ENCODE measurements around the gene TTLL8. TPM values are rescaled to one million over a fixed set of nuclear protein-coding genes. Genes with fewer than 3 reads are reported as not detected.

The TTLL8 gene
- total RNA-seq, 1 experiment from 2014 or later = not detected

- Histone ChIP-seq H4K8ac (replicated peaks; ENCODE audit: insufficient read length, low read depth, low read length) (no peak overlapping the region), H3K9ac (ENCODE audit: extremely low read depth, insufficient read length, low read length) (no peak overlapping the region), H3K23me2 (ENCODE audit: insufficient read length, low read depth, low read length, poor library complexity, severe bottlenecking) (no peaks in the 10 kb centered on the region), H2BK120ac (ENCODE audit: low read depth, low read length, poor library complexity, severe bottlenecking) (no peak overlapping the region), H2AK5ac (ENCODE audit: insufficient read length, low read length) (no peak overlapping the region), H3K79me1 (ENCODE audit: insufficient read depth, low read depth, low read length, poor library complexity, severe bottlenecking) (no peaks in the 10 kb centered on the region), H3K4me2 (ENCODE audit: insufficient read depth, insufficient read length, low read length) (no peak overlapping the region), H4K5ac (ENCODE audit: insufficient read length, low read depth, low read length) (no peak overlapping the region), H4K20me1 (ENCODE audit: control insufficient read depth, insufficient read depth, insufficient read length) (no peaks in the 10 kb centered on the region), H4K91ac (ENCODE audit: insufficient read length, low read depth, low read length) (no peak overlapping the region), H3T11ph (ENCODE audit: low read length) (no peak overlapping the region), H3K4ac (ENCODE audit: low read depth, low read length) (no peak overlapping the region), H3K18ac (ENCODE audit: insufficient read length, low read depth, low read length) (no peak overlapping the region), H2BK15ac (ENCODE audit: low read depth, low read length) (no peak overlapping the region), H2BK5ac (ENCODE audit: insufficient read length, low read length) (no peak overlapping the region), H3K56ac (ENCODE audit: insufficient read length, low read depth, low read length) (no peak overlapping the region), H2BK20ac (ENCODE audit: low read depth, low read length, poor library complexity, severe bottlenecking) (no peak overlapping the region), H3K14ac (ENCODE audit: insufficient read depth, low read length) (no peak overlapping the region), H2BK12ac (ENCODE audit: insufficient read length, low read depth, low read length) (no peak overlapping the region), H3K4me1 (ENCODE audit: insufficient read depth, low read length) (no peaks in the 10 kb centered on the region), H3K27ac (ENCODE audit: insufficient read length, low read depth, low read length) (no peak overlapping the region), H3K79me2 (ENCODE audit: insufficient read depth, low read length) (no peaks in the 10 kb centered on the region), H2AFZ (ENCODE audit: low read length) (no peak overlapping the region), H3K23ac (ENCODE audit: insufficient read length, low read depth, low read length) (no peak overlapping the region), H3K9me3 (ENCODE audit: control insufficient read depth, low read depth, low read length) (no peaks in the 10 kb centered on the region), H3K27me3 (ENCODE audit: insufficient read depth, low read length) (no peaks in the 10 kb centered on the region)
- H3K36me3 Mint-ChIP-seq (ENCODE audit: insufficient read depth in 1 of 3, low read depth in 3 of 3) = no peaks in the 10 kb centered on the region; a peak in 1 of 7 replicates
- TF ChIP-seq, protein P1, sequence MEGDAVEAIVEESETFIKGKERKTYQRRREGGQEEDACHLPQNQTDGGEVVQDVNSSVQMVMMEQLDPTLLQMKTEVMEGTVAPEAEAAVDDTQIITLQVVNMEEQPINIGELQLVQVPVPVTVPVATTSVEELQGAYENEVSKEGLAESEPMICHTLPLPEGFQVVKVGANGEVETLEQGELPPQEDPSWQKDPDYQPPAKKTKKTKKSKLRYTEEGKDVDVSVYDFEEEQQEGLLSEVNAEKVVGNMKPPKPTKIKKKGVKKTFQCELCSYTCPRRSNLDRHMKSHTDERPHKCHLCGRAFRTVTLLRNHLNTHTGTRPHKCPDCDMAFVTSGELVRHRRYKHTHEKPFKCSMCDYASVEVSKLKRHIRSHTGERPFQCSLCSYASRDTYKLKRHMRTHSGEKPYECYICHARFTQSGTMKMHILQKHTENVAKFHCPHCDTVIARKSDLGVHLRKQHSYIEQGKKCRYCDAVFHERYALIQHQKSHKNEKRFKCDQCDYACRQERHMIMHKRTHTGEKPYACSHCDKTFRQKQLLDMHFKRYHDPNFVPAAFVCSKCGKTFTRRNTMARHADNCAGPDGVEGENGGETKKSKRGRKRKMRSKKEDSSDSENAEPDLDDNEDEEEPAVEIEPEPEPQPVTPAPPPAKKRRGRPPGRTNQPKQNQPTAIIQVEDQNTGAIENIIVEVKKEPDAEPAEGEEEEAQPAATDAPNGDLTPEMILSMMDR (conservative IDR thresholded peaks at IDR 0.05) = no peak
- no peak overlapping the region for H3K4me3 Mint-ChIP-seq
- WGBS (ENCODE audit: extremely low coverage, insufficient read length, low lambda C conversion rate) = no CpG with 5 or more reads among the region's 17 CpGs
- H3K27me3 Mint-ChIP-seq (ENCODE audit: low read depth) = peaks cover 14% of the 10 kb centered on the region
- no peak for DNase-seq
- no peaks in the 10 kb centered on the region for H3K4me1 Mint-ChIP-seq
- peaks cover 3 to 7% of the 10 kb centered on the region in 2 experiments; a peak in 3 of 5 replicates for H3K9me3 Mint-ChIP-seq
- H3K27ac Mint-ChIP-seq = no peak overlapping the region
Measured at GRCh38 chr22:50048836-50049235, 9.3 kb downstream of the TTLL8 start.
